RWPE2 (cell line): ENCODE measurements around the gene ANKS1B.

ENCODE experiments used
- ATAC-seq: fragments of 200-7000 bp; cut with Tn5 transposase; 3 replicates; pipeline ENCODE4 v1.9.1; 2021; ENCODE audit warnings: low read depth
- DNase-seq: peaks from one replicate; pipeline ENCODE4 v3.0.0-alpha.2; 2020; ENCODE audit warnings: low spot score
- H3K27ac ChIP-seq: fragments of 450-650 bp; 2 replicates; pipeline ENCODE4 v1.5.1; 2017; ENCODE audit warnings: mild to moderate bottlenecking; ENCODE audit not compliant: poor library complexity, severe bottlenecking
- H3K27me3 ChIP-seq: fragments of 250-450 bp; sonication (Bioruptor Pico); 2 replicates; pipeline ENCODE4 v1.5.1; 2021; ENCODE audit warnings: mild to moderate bottlenecking, moderate library complexity; ENCODE audit not compliant: insufficient read depth, poor library complexity, severe bottlenecking
- H3K36me3 ChIP-seq: fragments of 250-450 bp; sonication (Bioruptor Pico); 2 replicates; pipeline ENCODE4 v1.5.1; 2020; ENCODE audit warnings: low read depth, mild to moderate bottlenecking, moderate library complexity
- H3K4me1 ChIP-seq: fragments of 250-450 bp; sonication (Bioruptor Pico); 2 replicates; pipeline ENCODE4 v1.5.1; 2021; ENCODE audit warnings: mild to moderate bottlenecking, moderate library complexity; ENCODE audit not compliant: insufficient read depth, poor library complexity, severe bottlenecking
- H3K4me3 ChIP-seq: fragments of 250-450 bp; sonication (Bioruptor Pico); 2 replicates; pipeline ENCODE4 v1.5.1; 2021; ENCODE audit warnings: mild to moderate bottlenecking, moderate library complexity; ENCODE audit not compliant: severe bottlenecking
- H3K9me3 ChIP-seq: fragments of 250-450 bp; sonication (Bioruptor Pico); 2 replicates; pipeline ENCODE4 v1.5.1; 2021; ENCODE audit warnings: mild to moderate bottlenecking, moderate library complexity; ENCODE audit not compliant: severe bottlenecking
- CTCF ChIP-seq: fragments of 450-650 bp; IDR thresholded peaks from one replicate; pipeline ENCODE4 v1.5.1; 2017; ENCODE audit warnings: mild to moderate bottlenecking, moderate library complexity; ENCODE audit not compliant: poor library complexity, severe bottlenecking

Gene ANKS1B

DNA sequence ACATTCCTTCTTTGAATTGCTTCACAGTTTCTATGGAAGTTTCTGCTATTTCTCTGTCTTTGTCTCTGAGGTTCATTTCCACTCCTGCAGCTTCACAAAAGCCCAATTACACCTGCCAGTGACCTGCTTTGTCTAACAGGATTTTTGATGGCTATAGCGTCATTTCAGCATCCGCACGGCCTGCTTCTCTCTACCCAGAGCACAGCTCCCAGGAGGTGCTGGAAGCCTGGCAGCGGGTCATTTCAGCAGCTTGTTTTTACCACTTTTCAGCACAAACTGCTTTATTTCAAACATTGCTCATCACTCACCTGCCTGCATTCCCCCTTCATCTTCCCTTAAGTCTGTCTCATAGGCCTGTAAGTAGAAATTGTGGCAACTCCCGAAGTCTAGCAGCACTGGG lies 771.7 kb downstream of the ANKS1B start:
- DNase-seq (no peak), ATAC-seq (no peak)
- Histone ChIP-seq H3K36me3 (no peaks in the 10 kb centered on the region), H3K27ac (no peak overlapping the region), H3K9me3 (no peaks in the 10 kb centered on the region), H3K27me3 (no peaks in the 10 kb centered on the region), H3K4me1 (no peaks in the 10 kb centered on the region), H3K4me3 (no peak overlapping the region)
- no peak for TF ChIP-seq CTCF

- H3K27me3 ChIP-seq = no peaks in the 10 kb centered on the region
- ATAC-seq = no peak
- no peak for DNase-seq
- H3K36me3 ChIP-seq = no peaks in the 10 kb centered on the region
- H3K4me1 ChIP-seq = no peaks in the 10 kb centered on the region
- no peak overlapping the region for H3K4me3 ChIP-seq
- TF ChIP-seq CTCF = no peak
- no peaks in the 10 kb centered on the region for H3K9me3 ChIP-seq
- H3K27ac ChIP-seq = no peak overlapping the region
Observed at GRCh38 chr12:99212275-99212674, 772.5 kb downstream of the ANKS1B start.

GRCh38 chr12:99205111-99205510 lies 779.6 kb downstream of the ANKS1B start:
- H3K27me3 ChIP-seq = no peaks in the 10 kb centered on the region

DNA sequence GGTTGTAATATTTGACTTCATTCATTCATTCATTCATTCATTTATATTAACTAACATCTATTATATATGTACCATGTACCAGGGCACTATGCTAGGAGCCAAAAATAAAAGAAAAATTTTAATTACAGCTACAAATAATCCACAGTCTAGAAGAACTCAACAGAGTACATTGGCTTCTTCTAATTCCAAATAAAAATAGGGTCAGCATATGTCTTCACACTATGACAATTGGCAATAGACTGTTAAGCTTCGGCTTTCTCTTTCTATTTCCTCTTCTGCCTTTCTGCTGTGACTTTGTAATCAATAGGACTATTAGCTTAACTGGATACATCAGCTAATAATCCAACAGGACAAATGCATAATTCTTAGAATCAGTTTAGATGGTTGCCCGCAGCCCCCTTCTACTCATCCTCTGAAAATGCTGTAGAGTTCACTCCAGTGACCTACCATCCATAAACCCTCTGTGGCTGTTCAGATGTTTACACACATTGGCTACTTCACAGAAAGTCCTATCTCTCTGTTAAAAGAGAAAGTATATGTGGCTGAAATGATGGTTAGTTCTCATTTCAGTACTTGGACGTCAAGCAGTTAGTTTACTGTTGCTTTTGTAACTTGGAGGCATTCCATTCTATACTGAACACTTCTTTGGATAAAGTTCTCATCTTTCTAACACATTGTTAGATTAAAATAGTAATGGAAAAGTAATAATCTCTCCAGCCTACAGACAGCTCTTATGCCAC lies 782.7 kb downstream of the ANKS1B start:
- DNase-seq (no peak), ATAC-seq (no peak)
- H3K9me3 ChIP-seq = no peaks in the 10 kb centered on the region
- H3K4me3 ChIP-seq = no peak overlapping the region
- H3K36me3 ChIP-seq = no peaks in the 10 kb centered on the region
- TF ChIP-seq CTCF = no peak
- H3K4me1 ChIP-seq = no peaks in the 10 kb centered on the region
- H3K27me3 ChIP-seq = no peaks in the 10 kb centered on the region
- H3K27ac ChIP-seq = no peak overlapping the region

More at GRCh38 chr12:99205111-99205510, 779.6 kb downstream of the ANKS1B start:
- no peak overlapping the region for H3K4me3 ChIP-seq
- ATAC-seq (no peak), DNase-seq (no peak)
- no peaks in the 10 kb centered on the region for H3K4me1 ChIP-seq
- no peaks in the 10 kb centered on the region for H3K36me3 ChIP-seq
- no peak overlapping the region for H3K27ac ChIP-seq
- no peak for TF ChIP-seq CTCF
- no peaks in the 10 kb centered on the region for H3K9me3 ChIP-seq

DNA sequence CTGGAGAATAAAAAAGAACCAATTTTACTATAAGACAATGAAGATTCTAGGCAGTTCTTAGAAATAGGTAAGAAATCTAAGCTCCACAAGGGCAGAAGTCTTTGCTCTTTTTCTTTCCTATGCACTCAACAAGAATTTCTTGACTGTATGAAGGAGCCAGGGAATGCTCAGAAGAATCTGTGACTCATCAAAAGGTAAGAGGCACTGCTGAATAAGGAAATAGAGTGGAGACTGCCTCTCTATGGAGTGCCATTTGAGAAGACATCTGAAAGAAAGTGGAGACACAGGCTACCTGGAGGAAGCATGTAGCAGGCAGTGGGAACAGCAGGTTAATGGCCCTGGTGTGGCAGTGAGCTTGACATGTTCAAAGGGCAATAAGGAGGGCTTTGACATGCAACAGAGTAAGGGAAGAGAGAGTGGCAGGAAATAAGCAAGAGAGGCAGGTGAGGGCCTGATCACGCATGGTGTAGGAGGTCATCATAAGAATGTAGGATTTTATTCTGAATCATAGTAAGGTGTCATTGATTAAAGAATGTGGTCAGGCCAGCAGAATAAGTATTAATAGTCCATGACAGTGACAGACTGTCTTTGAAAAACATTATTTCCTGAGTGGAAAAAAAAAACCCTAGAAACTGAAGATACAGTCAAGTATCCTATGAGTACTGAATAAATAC lies 783.9 kb downstream of the ANKS1B start:
- peak; percentile 45; the same call in 1 of the 3 replicates for ATAC-seq

More for the DNA sequence above, 783.9 kb downstream of the ANKS1B start:
- no peak for TF ChIP-seq CTCF
- Histone ChIP-seq H3K4me1 (no peaks in the 10 kb centered on the region), H3K4me3 (no peak overlapping the region), H3K36me3 (no peaks in the 10 kb centered on the region), H3K9me3 (no peaks in the 10 kb centered on the region), H3K27me3 (no peaks in the 10 kb centered on the region), H3K27ac (no peak overlapping the region)
- DNase-seq = no peak
